Ovary (tissue), 9 donors: Measurements from ENCODE around the gene BIK. TPM values are rescaled to one million over a fixed set of nuclear protein-coding genes. Genes with fewer than 3 reads are reported as not detected.

Experiments
- DNase-seq, 5 donors: peaks; one replicate each; pipeline ENCODE4 v3.0.0-alpha.2; 2019 to 2020
- H3K27ac ChIP-seq, 2 donors: fragments of 200-600 bp; one replicate each; pipeline versions ENCODE4 v1.5.1 to v1.8.0; 2019 to 2022
- H3K27me3 ChIP-seq: fragments of 200-600 bp; one replicate; pipeline ENCODE4 v1.8.0; 2022
- H3K36me3 ChIP-seq: fragments of 200-600 bp; sonication (generic); one replicate; pipeline ENCODE4 v1.5.1; 2019
- H3K4me1 ChIP-seq: one replicate; pipeline ENCODE4 v1.8.1; 2013; ENCODE audit warnings: mild to moderate bottlenecking, moderate library complexity; ENCODE audit not compliant: insufficient read depth
- H3K4me3 ChIP-seq: fragments of 200-600 bp; sonication (generic); one replicate; pipeline ENCODE4 v1.5.1; 2017
- H3K9me3 ChIP-seq, 2 donors: fragments of 200-600 bp in 1 of 2; sonication (generic) in 1 of 2; one replicate each; pipeline versions ENCODE4 v1.5.1 to v1.8.1; 2013 to 2019; ENCODE audit warnings: mild to moderate bottlenecking in 1 of 2, moderate library complexity in 1 of 2
- EP300 ChIP-seq: sonication (generic); formaldehyde crosslinking; IDR thresholded peaks from one replicate; pipeline ENCODE4 v1.6.1; 2017; ENCODE audit warnings: antibody characterized with exemption
- POLR2A ChIP-seq: fragments of 450-650 bp; IDR thresholded peaks from one replicate; pipeline ENCODE4 v1.6.1; 2017; ENCODE audit warnings: antibody characterized with exemption, mild to moderate bottlenecking, moderate library complexity
- WGBS, 3 donors: extraction: QIAGEN DNeasy Blood & Tissue Kit in 1 of 3; methylation state at CpG; one replicate each; pipeline versions ENCODE4 v1.1.5 to v1.1.7; 2013 to 2017; 5-methylcytosine and 5-hydroxymethylcytosine counted together
- intact Hi-C, 4 donors: fragments of 100-400 bp; cut with DNase I; formaldehyde crosslinking; loops; one replicate each; pipeline versions ENCODE4 v1.11.0 to v1.15.1; 2022 to 2023
- polyA plus RNA-seq, 2 donors: library from polyadenylated mRNA; stranded (reverse); fragments of 200-250 nt in 1 of 2; fragments of 350-450 nt in 1 of 2; fragmentation: Illumina TruSeq in 1 of 2; extraction: RNeasy Lipid Tissue Mini Kit (QIAGEN cat#74804) in 1 of 2; gene quantifications; one replicate each; pipeline ENCODE4 v1.2.3, GENCODE V29; 2013 to 2014
- total RNA-seq, 7 donors: library from RNA; depleted of rRNA in 2 of 7; stranded (reverse); fragments of >200 nt in 2 of 7; fragmentation: NEBNext Ultra II Directional in 3 of 7; extraction: Animal tissue kit (Norgen Biotek cat#: 25700) in 3 of 7; gene quantifications; one replicate each; pipeline versions ENCODE4 v1.1.0 to v1.2.4, GENCODE V29; 2016 to 2023
- TF ChIP-seq, protein P1 (sequence below), 3 donors: fragments of 450-650 bp in 2 of 3; fragments of 200-600 bp in 1 of 3; IDR thresholded peaks; one replicate each; pipeline versions ENCODE4 v1.5.1 to v1.8.0; 2016 to 2022; ENCODE audit warnings: antibody characterized with exemption in 3 of 3, mild to moderate bottlenecking in 1 of 3
- donor health status: DM: no; HTN: no; CAD: no; lungs with moderate emphysema.
- donor health status: DM: no; HTN: no; CAD: no.
- donor health status: Bipolar disorder and iron deficiency.
- donor health status: DM: yes; HTN: yes; CAD: no.
- donor health status: DM: no; HTN: no; CAD: no.
- donor health status: DM: yes; HTN: yes; CAD: no.

The BIK gene
- total and polyA plus RNA-seq, 9 donors, result 0.31 to 15.2 (median 0.48) TPM; not detected in 4

DNA sequence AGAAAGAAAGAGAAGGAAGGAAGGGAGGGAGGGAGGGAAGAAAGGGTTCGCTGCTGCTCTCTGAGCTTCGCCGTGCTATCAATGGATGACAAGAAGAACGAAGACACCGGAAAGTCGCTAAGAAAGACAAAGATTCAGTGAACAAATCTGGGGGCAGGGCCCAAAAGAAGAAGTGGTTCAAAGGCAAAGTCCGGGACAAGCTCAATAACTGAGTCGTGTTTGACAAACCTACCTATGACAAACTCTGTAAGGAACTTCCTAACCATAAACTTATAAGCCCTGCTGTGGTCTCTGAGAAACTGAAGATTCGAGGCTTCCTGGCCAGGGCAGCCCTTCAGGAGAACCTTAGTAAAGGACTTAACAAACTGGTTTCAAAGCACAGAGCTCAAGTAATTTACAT is 18.5 kb upstream of the BIK start:
- intact Hi-C loops, result loop anchor here in 1 of 4 donors (5.0 to 10.0 kb wide), 2 partner anchors 310 to 427 kb away; no protein-coding TSS in a partner anchor
- no peak overlapping the region for H3K4me3 ChIP-seq
- H3K36me3 ChIP-seq, result no peaks in the 10 kb centered on the region
- peaks cover 4% of the 10 kb centered on the region for H3K4me1 ChIP-seq
- H3K9me3 ChIP-seq, result no peaks in the 10 kb centered on the region
- WGBS, 3 donors, result 78 to 83% (median 80%) methylated on average over 9 of the region's 9 CpGs
- no peak for TF ChIP-seq EP300
- TF ChIP-seq POLR2A, result no peak
- TF ChIP-seq, protein P1, sequence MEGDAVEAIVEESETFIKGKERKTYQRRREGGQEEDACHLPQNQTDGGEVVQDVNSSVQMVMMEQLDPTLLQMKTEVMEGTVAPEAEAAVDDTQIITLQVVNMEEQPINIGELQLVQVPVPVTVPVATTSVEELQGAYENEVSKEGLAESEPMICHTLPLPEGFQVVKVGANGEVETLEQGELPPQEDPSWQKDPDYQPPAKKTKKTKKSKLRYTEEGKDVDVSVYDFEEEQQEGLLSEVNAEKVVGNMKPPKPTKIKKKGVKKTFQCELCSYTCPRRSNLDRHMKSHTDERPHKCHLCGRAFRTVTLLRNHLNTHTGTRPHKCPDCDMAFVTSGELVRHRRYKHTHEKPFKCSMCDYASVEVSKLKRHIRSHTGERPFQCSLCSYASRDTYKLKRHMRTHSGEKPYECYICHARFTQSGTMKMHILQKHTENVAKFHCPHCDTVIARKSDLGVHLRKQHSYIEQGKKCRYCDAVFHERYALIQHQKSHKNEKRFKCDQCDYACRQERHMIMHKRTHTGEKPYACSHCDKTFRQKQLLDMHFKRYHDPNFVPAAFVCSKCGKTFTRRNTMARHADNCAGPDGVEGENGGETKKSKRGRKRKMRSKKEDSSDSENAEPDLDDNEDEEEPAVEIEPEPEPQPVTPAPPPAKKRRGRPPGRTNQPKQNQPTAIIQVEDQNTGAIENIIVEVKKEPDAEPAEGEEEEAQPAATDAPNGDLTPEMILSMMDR (IDR thresholded peaks at IDR 0.05), result no peak
- no peak overlapping the region for H3K27ac ChIP-seq
- H3K27me3 ChIP-seq, result no peaks in the 10 kb centered on the region
- no peak for DNase-seq

DNA sequence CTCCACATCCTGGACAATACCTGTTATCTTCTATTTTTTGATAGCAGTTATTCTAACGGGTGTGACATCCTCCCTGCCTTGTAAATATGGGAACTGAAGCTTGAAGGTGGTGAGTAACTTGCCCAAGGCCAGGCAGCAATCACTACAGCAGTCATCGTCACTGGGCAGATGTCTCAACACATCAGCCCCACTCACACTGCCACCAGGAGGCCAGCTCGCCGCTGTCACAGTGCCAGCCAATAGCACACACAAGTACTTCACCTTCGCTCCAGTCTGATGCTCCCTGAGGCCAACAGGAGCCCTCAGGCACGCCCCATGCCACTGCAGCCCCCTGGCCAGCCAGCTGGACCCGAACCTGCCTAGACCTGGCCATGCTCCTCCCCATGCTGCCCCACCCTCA is 16.5 kb upstream of the BIK start:
- Histone ChIP-seq H3K27me3 (no peaks in the 10 kb centered on the region), H3K9me3 (no peaks in the 10 kb centered on the region), H3K4me3 (no peak overlapping the region), H3K36me3 (no peaks in the 10 kb centered on the region), H3K27ac (no peak overlapping the region), H3K4me1 (no peaks in the 10 kb centered on the region)
- TF ChIP-seq EP300, result no peak
- TF ChIP-seq POLR2A, result no peak
- TF ChIP-seq, protein P1 (IDR thresholded peaks at IDR 0.05), result no peak
- WGBS, 3 donors, result 61 to 70% (median 68%) methylated on average over 7 of the region's 7 CpGs
- no peak for DNase-seq
- intact Hi-C loops, result loop anchor here in 1 of 4 donors (5.0 to 10.0 kb wide), 2 partner anchors 312 to 429 kb away; no protein-coding TSS in a partner anchor

DNA sequence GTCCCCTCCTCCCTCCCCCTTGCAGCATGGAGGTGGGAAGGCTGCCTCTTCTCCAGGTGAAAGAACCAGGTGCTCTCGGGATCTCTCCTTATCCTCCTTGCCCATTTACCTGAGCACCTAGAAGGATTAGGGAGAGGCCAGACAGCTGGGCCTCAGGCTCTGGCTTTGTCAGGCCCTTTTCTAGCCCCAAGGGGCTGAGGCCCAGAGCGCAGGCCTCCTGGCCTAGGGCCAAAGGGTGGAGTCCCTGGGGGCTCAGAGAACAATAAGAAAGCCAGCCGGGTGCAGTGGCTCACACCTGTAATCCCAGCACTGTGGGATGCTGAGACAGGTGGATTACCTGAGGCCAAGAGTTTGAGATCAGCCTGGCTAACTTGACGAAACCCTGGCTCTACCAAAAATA is 16.0 kb upstream of the BIK start:
- DNase-seq, result no peak
- TF ChIP-seq POLR2A (no peak), EP300 (no peak)
- TF ChIP-seq, protein P1 (IDR thresholded peaks at IDR 0.05), result no peak
- intact Hi-C loops, result loop anchor here in 1 of 4 donors (5.0 to 10.0 kb wide), 2 partner anchors 312 to 430 kb away; no protein-coding TSS in a partner anchor
- Histone ChIP-seq H3K4me1 (no peaks in the 10 kb centered on the region), H3K9me3 (no peaks in the 10 kb centered on the region), H3K36me3 (no peaks in the 10 kb centered on the region), H3K4me3 (no peak overlapping the region), H3K27ac (no peak overlapping the region), H3K27me3 (no peaks in the 10 kb centered on the region)
- WGBS, 3 donors, result 62 to 81% (median 73%) methylated on average over 4 of the region's 4 CpGs

DNA sequence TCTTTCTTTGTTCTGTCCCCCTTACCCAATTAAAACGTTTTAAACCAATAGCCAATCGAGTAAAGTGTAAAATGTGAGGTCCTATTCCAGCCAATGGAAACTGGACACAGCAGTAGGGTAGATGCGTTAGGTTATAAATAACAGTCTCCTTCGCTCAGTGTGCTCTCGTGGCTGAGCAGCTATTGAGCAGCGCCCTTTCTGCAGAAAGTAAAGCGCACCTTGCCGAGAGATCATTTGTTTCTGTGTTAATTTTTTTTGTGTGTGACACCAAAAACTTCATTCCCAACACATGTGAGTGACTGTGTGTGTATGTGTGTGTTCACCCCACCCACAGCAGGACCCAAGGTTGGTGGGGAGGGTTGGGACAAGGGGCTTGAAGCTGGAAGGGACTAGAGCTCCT is 14.1 kb upstream of the BIK start:
- Histone ChIP-seq H3K27me3 (no peaks in the 10 kb centered on the region), H3K4me3 (no peak overlapping the region), H3K27ac (no peak overlapping the region), H3K4me1 (peaks cover 10% of the 10 kb centered on the region), H3K36me3 (no peaks in the 10 kb centered on the region), H3K9me3 (no peaks in the 10 kb centered on the region)
- WGBS, 3 donors, result 83 to 88% (median 86%) methylated on average over 8 of the region's 8 CpGs
- no peak for TF ChIP-seq EP300
- TF ChIP-seq POLR2A, result no peak
- TF ChIP-seq, protein P1 (IDR thresholded peaks at IDR 0.05), result no peak
- intact Hi-C loops, result loop anchor here in 1 of 4 donors (10.0 kb wide), 1 partner anchor 432 kb away; no protein-coding TSS in a partner anchor
- DNase-seq, result no peak
